ENCODE measurements around the gene KBTBD6. TPM values are rescaled to one million over a fixed set of nuclear protein-coding genes. Genes with fewer than 3 reads are reported as not detected.

The KBTBD6 gene
- polyA plus RNA-seq, 1 of the 3 experiments (the other 2 are of a cell fraction) = 1.9 TPM

DNA sequence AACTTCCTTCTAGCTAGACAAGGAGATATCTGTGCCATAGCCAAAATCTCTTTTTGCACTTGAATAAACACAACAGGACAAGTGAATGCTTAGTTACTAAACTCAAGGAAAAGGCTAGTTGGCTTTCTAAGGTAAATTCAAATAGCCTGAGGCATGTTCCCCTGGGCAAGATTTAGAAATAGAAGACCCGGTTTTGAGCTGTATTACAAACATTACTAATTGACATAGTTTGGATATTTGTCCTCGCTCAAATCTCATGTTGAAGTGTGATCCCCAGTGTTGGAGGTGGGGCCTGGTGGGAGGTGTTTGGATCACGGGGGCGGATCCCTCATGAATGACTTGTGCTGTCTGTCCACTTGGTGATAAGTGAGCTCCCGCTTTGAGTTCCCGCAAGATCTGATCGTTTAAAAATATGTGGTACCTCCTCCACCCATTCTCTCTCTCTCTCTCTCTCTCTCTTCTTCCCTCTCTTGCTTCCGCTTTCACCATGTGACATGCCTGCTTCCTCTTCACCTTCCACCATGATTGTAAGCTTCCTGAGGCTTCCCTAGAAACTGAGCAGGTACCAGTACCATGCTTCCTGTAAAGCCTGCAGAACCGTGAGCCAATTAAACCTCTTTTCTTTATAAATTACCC lies 3.9 kb upstream of the KBTBD6 start (continued):
- TF ChIP-seq NFIC (IDR thresholded peaks at IDR 0.05; ENCODE audit: borderline replicate concordance) = no peak
- TF ChIP-seq MEF2A (IDR thresholded peaks at IDR 0.05; ENCODE audit: borderline replicate concordance, low read depth) = no peak
- no peak for TF ChIP-seq TEAD4 (IDR thresholded peaks at IDR 0.05; ENCODE audit: borderline replicate concordance, insufficient read depth)
- no peak for TF ChIP-seq IRF3 (IDR thresholded peaks at IDR 0.05; ENCODE audit: low read depth, low read length)
- TF ChIP-seq GABPA (IDR thresholded peaks at IDR 0.05; ENCODE audit: low read depth) = no peak
- TF ChIP-seq RAD21 (IDR thresholded peaks at IDR 0.05; ENCODE audit: low read length) = no peak
- no peak for TF ChIP-seq SMC3 (IDR thresholded peaks at IDR 0.05; ENCODE audit: low read depth, low read length)
- TF ChIP-seq FOXJ3 (CRISPR knock-in tag; IDR thresholded peaks at IDR 0.05) = no peak
- TF ChIP-seq, protein P1, sequence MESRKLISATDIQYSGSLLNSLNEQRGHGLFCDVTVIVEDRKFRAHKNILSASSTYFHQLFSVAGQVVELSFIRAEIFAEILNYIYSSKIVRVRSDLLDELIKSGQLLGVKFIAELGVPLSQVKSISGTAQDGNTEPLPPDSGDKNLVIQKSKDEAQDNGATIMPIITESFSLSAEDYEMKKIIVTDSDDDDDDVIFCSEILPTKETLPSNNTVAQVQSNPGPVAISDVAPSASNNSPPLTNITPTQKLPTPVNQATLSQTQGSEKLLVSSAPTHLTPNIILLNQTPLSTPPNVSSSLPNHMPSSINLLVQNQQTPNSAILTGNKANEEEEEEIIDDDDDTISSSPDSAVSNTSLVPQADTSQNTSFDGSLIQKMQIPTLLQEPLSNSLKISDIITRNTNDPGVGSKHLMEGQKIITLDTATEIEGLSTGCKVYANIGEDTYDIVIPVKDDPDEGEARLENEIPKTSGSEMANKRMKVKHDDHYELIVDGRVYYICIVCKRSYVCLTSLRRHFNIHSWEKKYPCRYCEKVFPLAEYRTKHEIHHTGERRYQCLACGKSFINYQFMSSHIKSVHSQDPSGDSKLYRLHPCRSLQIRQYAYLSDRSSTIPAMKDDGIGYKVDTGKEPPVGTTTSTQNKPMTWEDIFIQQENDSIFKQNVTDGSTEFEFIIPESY (IDR thresholded peaks at IDR 0.05; ENCODE audit: borderline replicate concordance, low read depth) = no peak
- TF ChIP-seq RXRA (IDR thresholded peaks at IDR 0.05; ENCODE audit: borderline replicate concordance, low read depth) = no peak
- TF ChIP-seq MXI1 (IDR thresholded peaks at IDR 0.05; ENCODE audit: low read depth, low read length) = no peak

DNA sequence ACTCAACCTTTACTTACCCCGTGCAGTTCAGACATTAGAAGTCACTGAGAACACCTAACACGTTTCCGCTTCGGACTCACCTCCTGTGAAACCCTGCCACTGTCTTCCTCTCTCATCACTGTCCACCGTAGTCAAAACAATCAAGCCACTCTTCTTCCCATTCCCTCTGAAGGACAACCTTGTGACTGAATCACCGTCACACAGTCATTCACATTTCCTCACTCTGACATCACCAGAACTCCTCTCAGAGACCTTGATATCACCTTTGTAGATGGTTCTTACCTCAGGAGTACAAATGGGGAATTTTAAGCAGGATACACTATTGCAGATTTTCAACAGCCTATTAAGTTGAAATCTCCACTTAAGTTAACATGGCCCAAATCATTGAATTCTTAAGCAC lies 1.3 kb upstream of the KBTBD6 start:
- no peak overlapping the region for H3K27ac ChIP-seq (ENCODE audit: low read depth in 2 of 2, low read length in 1 of 2)
- no peaks in the 10 kb centered on the region for H3K9me3 ChIP-seq
- no peak overlapping the region for H3K9ac ChIP-seq
- no peak for DNase-seq
- no peaks in the 10 kb centered on the region for H4K20me1 ChIP-seq (ENCODE audit: insufficient read depth)
- WGBS (ENCODE audit: low lambda C conversion rate) = 96% methylated on average over 6 of the region's 6 CpGs
- H3K27me3 ChIP-seq (ENCODE audit: insufficient read depth) = no peaks in the 10 kb centered on the region
- no peaks in the 10 kb centered on the region for H3K9me2 ChIP-seq
- TF ChIP-seq, protein P2, sequence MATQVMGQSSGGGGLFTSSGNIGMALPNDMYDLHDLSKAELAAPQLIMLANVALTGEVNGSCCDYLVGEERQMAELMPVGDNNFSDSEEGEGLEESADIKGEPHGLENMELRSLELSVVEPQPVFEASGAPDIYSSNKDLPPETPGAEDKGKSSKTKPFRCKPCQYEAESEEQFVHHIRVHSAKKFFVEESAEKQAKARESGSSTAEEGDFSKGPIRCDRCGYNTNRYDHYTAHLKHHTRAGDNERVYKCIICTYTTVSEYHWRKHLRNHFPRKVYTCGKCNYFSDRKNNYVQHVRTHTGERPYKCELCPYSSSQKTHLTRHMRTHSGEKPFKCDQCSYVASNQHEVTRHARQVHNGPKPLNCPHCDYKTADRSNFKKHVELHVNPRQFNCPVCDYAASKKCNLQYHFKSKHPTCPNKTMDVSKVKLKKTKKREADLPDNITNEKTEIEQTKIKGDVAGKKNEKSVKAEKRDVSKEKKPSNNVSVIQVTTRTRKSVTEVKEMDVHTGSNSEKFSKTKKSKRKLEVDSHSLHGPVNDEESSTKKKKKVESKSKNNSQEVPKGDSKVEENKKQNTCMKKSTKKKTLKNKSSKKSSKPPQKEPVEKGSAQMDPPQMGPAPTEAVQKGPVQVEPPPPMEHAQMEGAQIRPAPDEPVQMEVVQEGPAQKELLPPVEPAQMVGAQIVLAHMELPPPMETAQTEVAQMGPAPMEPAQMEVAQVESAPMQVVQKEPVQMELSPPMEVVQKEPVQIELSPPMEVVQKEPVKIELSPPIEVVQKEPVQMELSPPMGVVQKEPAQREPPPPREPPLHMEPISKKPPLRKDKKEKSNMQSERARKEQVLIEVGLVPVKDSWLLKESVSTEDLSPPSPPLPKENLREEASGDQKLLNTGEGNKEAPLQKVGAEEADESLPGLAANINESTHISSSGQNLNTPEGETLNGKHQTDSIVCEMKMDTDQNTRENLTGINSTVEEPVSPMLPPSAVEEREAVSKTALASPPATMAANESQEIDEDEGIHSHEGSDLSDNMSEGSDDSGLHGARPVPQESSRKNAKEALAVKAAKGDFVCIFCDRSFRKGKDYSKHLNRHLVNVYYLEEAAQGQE (IDR thresholded peaks at IDR 0.05; ENCODE audit: low read depth, low read length) = no peak
- TF ChIP-seq TCF12 (IDR thresholded peaks at IDR 0.05) = no peak
- TF ChIP-seq JUND (IDR thresholded peaks at IDR 0.05) = no peak
- TF ChIP-seq SMC3 (IDR thresholded peaks at IDR 0.05; ENCODE audit: low read depth, low read length) = no peak
- TF ChIP-seq POLR2AphosphoS5 (IDR thresholded peaks at IDR 0.05; ENCODE audit: low read depth, low read length) = no peak
- TF ChIP-seq GATA2 (CRISPR knock-in tag; IDR thresholded peaks at IDR 0.05) = no peak
- no peak for TF ChIP-seq SIN3A (IDR thresholded peaks at IDR 0.05; ENCODE audit: borderline replicate concordance, low read depth, low read length)
- TF ChIP-seq USF2 (IDR thresholded peaks at IDR 0.05; ENCODE audit: borderline replicate concordance, low read depth, low read length) = no peak
- TF ChIP-seq, protein P3, sequence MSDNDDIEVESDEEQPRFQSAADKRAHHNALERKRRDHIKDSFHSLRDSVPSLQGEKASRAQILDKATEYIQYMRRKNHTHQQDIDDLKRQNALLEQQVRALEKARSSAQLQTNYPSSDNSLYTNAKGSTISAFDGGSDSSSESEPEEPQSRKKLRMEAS (IDR thresholded peaks at IDR 0.05; ENCODE audit: low read depth) = no peak
- TF ChIP-seq IRF3 (IDR thresholded peaks at IDR 0.05; ENCODE audit: low read depth, low read length) = no peak
- no peak for TF ChIP-seq ELF1 (IDR thresholded peaks at IDR 0.05)
- no peak for TF ChIP-seq TEAD4 (IDR thresholded peaks at IDR 0.05; ENCODE audit: borderline replicate concordance, insufficient read depth)
- TF ChIP-seq EP300 (IDR thresholded peaks at IDR 0.05; ENCODE audit: borderline replicate concordance in 1 of 2, low read depth in 1 of 2, low read length in 1 of 2) = no peak
- TF ChIP-seq RAD21 (IDR thresholded peaks at IDR 0.05; ENCODE audit: low read length) = no peak
- no peak for TF ChIP-seq FOXJ3 (CRISPR knock-in tag; IDR thresholded peaks at IDR 0.05)
- H3K36me3 ChIP-seq (replicated peaks in 1 of 2; ENCODE audit: control insufficient read depth in 1 of 2, insufficient read depth in 2 of 2, low read length in 1 of 2) = peaks cover 3 to 7% of the 10 kb centered on the region in 2 experiments
- peak overlapping the region; percentile 89; the same call in 1 of the 2 replicates for H2AFZ ChIP-seq (ENCODE audit: low read depth)
- no peaks in the 10 kb centered on the region for H3F3A ChIP-seq (replicated peaks; ENCODE audit: insufficient read depth)
- H3K79me2 ChIP-seq (ENCODE audit: insufficient read depth) = peaks cover 40% of the 10 kb centered on the region
- CTCF ChIA-PET = no interaction called here
- peak overlapping the region; percentile 86 for H3K4me2 ChIP-seq
- no peak overlapping the region for H3K4me3 ChIP-seq (ENCODE audit: low read depth in 2 of 2, low read length in 1 of 2)
- POLR2A ChIA-PET = interaction anchor here (1.3 kb wide), 1 partner anchor 129 kb away, joined by 3 read pairs; the partner anchor contains the start of gene MTRF1
- H3K4me1 ChIP-seq (ENCODE audit: control insufficient read depth in 1 of 2, insufficient read depth in 2 of 2, low read depth in 1 of 2, low read length in 1 of 2) = peaks cover 0 to 19% of the 10 kb centered on the region in 2 experiments; a peak in 2 of 4 replicates
